ENCODE results near the gene GAREM2.
"Not testable (repeated sequence)": the region's sequence is repeated elsewhere in the genome, so short reads cannot be mapped to it uniquely, and the experiment has no call there.

GAREM2 gene
- total RNA-seq: 3.0 to 4.2 reads per million in 2 donors

GRCh38 chr2:26172871-26173775 lies at the start of gene GAREM2:
GAREM2 (plus strand) TSS chr2:26173088; CDS start chr2:26173221, 133 bp downstream.
- no peak for DNase-seq

DNA sequence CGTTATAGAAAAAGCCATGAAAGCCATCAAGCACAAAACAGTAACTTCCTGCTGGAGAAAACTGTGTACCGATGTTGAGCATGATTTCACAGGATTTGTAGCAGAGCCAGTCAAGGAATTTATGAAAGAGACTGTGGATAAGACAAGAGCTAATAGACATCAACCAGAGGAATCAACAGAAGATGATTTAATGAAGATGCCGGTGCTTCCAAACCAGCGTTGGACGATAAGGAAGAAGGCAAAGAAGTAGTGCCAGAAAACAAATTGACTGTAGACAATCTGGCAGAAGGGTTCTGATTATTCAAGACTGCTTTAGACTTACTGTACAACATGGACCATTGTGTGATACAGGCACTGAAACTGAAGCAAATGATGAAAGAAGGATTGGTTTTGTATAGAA lies 49.5 kb upstream of the GAREM2 start:
- DNase-seq: no peak

GRCh38 chr2:26126074-26126473 lies 46.8 kb upstream of the GAREM2 start:
- no peak for DNase-seq

GRCh38 chr2:26128176-26128575 lies 44.7 kb upstream of the GAREM2 start:
- no peak for DNase-seq

- DNase-seq: no peak
Observed at GRCh38 chr2:26130763-26131162, 42.1 kb upstream of the GAREM2 start.

DNA sequence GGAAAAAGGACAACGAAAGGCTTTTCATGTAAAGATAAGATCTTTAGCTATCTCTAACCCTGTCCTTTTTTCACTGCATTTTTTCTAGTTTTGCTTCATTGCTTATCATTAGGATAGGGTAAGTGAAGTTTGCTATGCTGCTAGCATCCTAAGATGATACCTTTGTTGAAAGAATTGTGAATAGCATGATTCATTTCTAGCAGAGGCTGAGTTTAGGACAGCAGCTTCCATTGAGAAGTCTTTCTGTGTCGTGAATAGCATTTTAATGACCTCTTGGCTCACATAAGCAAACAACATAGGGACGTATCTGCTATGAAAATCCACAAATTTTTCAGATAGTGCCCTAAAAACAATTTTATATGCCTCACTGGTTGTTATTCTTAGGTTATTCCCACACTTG lies 36.4 kb upstream of the GAREM2 start:
- DNase-seq: no peak

DNA sequence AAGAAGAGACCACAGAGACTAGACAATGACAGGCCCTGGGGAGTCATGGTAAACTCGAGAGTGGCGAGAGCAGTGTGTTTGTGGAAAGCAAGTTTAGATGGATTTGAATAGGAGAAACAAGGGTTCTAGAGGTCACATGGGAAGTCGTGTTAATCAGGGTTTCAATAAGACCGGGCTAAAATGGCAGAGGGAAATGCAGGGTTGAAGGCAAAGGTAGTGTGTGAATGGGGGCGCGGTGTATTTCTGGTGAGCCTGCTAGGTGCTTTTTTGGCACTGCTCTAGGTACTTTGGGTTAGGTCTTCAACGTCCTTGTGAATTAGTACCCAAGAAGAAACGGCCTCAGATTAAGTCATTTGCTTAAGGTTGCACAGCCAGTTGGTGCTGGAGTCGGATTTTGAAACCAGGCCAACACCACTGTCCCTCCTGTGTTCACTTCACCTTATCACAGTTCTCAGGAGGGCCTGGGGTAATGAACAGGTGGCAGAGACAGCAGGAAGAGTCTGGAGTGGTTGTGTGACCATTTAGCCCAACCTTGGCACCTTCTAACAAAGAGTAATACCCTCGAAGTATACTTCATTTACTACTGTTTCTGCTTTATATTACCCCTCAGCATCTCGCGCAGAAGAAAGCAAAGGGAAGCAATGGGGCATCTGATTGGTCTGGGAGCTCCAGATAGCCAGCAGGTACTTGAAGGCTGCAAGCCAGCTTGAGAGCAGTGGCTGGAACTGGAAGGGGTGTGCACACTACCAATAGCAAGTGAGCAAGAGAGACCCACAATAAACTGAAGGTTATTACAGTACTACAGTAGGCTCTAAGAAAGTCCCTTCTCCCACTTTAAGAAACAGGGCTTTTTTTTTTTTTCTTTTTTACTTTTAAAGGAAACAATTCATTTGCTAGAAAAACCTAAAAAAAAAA lies 33.4 kb upstream of the GAREM2 start:
- DNase-seq: no peak

DNA sequence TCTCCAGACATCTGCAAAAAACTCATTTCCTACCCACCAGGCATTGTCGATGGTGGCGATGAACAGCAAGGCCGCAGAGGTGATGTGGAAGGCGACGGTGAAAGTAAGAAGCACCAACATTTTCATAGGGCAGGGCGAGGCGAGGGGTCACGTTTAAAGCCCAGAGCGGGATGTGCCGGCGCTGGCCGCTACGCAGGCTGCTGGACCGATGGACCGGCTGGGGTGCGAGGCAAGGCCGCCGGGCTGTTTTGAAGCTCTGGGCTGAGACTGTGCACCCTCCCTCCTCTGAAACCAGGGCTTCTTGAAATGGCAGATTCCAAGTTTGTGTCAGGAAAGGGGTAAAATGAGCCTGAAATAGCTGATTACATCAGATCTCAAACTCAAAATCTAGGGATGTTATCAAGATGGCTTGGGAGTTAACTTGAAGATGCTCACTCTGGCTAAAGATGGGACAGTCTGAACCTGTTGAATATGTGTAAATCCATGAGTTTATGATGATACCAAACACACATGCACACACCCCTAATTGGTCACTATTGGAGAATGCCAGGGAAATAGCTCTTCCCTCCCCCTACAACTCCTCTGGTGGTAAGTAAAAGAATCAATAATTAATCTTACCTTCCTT lies 31.6 kb upstream of the GAREM2 start:
- DNase-seq: no peak

DNA sequence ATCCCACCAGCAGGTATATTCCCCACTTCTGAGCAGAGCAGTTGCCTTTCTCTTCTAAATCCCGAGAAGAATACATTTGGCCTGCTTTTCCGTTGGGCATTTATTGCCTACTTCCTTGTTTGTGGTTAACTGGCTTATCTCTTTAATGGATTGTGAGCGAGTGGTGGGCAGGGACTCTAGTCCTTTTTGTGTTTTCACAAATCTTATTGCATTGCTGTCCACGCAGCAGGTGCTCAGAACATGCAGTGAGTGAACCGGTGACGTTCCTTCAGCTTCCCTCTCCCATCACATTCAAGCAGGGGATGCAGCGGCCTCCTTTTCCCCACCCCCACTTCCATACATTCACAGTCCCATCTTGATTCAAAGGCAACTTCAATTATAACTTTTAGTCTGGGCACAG lies 28.9 kb upstream of the GAREM2 start:
- DNase-seq: no peak

GRCh38 chr2:26144953-26145680 lies 27.8 kb upstream of the GAREM2 start:
- no peak for DNase-seq

GRCh38 chr2:26148501-26148900 lies 24.4 kb upstream of the GAREM2 start:
- DNase-seq: no peak

GRCh38 chr2:26150243-26150642 lies 22.6 kb upstream of the GAREM2 start:
- no peak for DNase-seq

- DNase-seq: no peak
Observed at GRCh38 chr2:26157580-26157979, 15.3 kb upstream of the GAREM2 start.

GRCh38 chr2:26161926-26162325 lies 11.0 kb upstream of the GAREM2 start:
- no peak for DNase-seq

GRCh38 chr2:26162963-26163362 lies 9.9 kb upstream of the GAREM2 start:
- DNase-seq: no peak

DNA sequence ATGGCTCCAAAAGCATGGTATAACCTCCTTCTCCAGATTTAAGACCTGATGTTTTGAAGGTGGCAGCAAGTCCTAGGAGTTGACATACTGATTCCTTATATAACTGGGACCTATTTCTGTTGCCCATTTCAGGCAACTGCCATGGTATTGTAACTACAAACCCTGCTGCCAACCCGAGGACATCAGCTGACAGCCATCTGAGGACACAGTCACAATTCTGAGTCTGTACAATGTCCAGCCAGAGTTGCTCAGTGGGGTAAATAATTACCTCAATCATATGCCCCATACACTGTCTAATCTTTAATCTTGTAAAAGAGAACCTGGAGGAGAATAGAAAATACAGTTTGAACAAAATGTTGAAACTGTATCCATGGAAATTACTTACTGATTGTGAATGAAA lies 8.7 kb upstream of the GAREM2 start:
- no peak for DNase-seq

DNA sequence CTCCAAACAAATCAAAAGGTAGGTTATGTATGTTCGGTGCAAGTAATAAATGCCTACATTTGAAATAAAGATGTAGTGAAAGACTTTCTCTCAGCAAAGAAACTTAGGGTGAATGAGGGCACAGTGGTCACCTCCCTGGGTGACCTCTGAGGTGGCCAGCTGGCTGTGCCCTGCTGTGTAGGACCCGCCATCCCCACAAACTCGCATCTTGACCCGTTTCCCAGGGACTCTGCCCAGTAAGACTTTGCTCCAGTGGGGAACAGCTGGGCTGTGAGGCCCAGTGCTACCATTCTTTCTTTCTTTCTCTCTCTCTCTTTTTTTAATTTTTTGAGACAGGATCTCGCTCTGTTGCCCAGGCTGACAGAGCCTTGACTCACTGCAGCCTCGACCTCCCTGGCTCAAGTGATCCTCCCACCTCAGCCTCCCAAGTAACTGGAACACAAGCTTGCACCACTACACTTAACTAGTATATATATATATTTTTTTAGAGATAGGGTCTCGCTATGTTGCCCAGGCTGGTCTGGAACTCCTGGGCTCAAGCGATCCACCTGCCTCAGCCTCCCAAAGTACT lies 8.2 kb upstream of the GAREM2 start:
- no peak for DNase-seq

DNA sequence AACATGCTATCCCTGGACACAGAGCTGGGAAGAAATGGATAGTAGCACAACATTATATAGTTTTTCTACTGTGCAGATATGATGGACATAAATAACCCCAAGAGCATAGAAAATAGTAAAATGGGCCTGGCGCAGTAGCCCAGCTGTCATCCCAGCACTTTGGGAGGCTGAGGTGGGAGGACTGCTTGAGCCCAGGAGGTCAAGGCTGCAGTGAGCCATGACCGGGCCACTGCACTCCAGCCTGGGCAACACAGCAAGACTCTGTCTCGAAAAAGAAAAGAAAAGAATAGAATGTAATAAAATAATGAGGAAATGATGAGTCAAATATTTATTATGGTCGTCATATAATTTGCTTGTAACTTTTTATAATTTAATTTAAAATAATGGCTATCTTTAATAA lies 7.5 kb upstream of the GAREM2 start:
- DNase-seq: no peak

GRCh38 chr2:26166541-26166940 lies 6.3 kb upstream of the GAREM2 start:
- not testable (repeated sequence) for DNase-seq

- no peak for DNase-seq
Observed at GRCh38 chr2:26168785-26169184, 4.1 kb upstream of the GAREM2 start.

DNA sequence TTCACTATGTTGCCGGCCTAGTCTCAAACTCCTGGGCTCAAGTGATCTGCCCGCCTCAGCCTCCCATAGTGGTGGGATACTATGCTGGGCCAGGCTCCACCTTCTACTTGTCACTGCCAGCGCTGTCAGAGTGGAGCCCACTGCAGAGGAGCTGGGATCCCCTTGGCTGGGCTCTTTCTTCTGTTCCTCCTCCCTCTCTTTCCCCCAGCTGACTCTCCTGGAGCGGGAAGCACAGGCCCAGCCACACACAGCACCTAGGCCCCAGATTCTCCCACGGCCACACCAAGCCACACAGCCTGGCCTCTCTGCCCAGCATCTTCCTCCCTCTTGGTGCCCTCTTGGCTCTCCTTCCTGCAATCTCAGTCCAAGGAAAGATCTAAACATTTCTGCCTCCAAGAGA lies 3.7 kb upstream of the GAREM2 start:
- DNase-seq: no peak
